GM23338 (cell line): Measurements from ENCODE around the gene FAM89B. TPM values are rescaled to one million over a fixed set of nuclear protein-coding genes. Genes with fewer than 3 reads are reported as not detected.
A peak's percentile ranks its signal among the peaks of the same experiment; 100 is the strongest.

Source experiments
- ATAC-seq: fragments of 200-7000 bp; cut with Tn5 transposase; 3 replicates; pipeline ENCODE4 v1.9.1; 2020
- DNase-seq: peaks from one replicate; pipeline ENCODE4 v3.0.0-alpha.2; 2015; ENCODE audit warnings: low spot score
- H2AFZ ChIP-seq: fragments of 200-600 bp; sonication (generic); 2 replicates; pipeline ENCODE4 v1.8.0; 2016; ENCODE audit warnings: antibody characterized with exemption, mild to moderate bottlenecking, moderate library complexity
- H3F3A ChIP-seq: fragments of 200-600 bp; sonication (generic); replicated peaks from 2 replicates; pipeline ENCODE4 v1.8.0; 2017; ENCODE audit warnings: antibody characterized with exemption, mixed run types, low read depth
- H3K27ac ChIP-seq: fragments of 200-600 bp; sonication (generic); 2 replicates; pipeline ENCODE4 v1.6.1; 2016; ENCODE audit warnings: low read depth
- H3K27me3 ChIP-seq: fragments of 200-600 bp; sonication (generic); 2 replicates; pipeline ENCODE4 v1.8.0; 2016; ENCODE audit warnings: mild to moderate bottlenecking, mixed run types, moderate library complexity; ENCODE audit not compliant: insufficient read depth
- H3K36me3 ChIP-seq: fragments of 200-600 bp; sonication (generic); 2 replicates; pipeline ENCODE4 v1.8.0; 2016; ENCODE audit warnings: mild to moderate bottlenecking; ENCODE audit not compliant: insufficient read depth
- H3K4me1 ChIP-seq: fragments of 200-600 bp; sonication (generic); 2 replicates; pipeline ENCODE4 v1.8.0; 2016; ENCODE audit warnings: mild to moderate bottlenecking, moderate library complexity; ENCODE audit not compliant: insufficient read depth
- H3K4me2 ChIP-seq: fragments of 200-600 bp; sonication (generic); 2 replicates; pipeline ENCODE4 v1.7.1; 2017; ENCODE audit warnings: mixed run types
- H3K4me3 ChIP-seq: fragments of 200-600 bp; sonication (generic); 2 replicates; pipeline ENCODE4 v1.6.1; 2016; ENCODE audit warnings: mixed run types
- H3K79me2 ChIP-seq: fragments of 200-600 bp; sonication (generic); replicated peaks from 2 replicates; pipeline ENCODE4 v1.8.0; 2017; ENCODE audit warnings: mild to moderate bottlenecking; ENCODE audit not compliant: insufficient read depth
- H3K9me2 ChIP-seq: fragments of 200-600 bp; sonication (generic); 2 replicates; pipeline ENCODE4 v1.8.0; 2017; ENCODE audit not compliant: insufficient read depth
- H4K20me1 ChIP-seq: fragments of 200-600 bp; sonication (generic); replicated peaks from 2 replicates; pipeline ENCODE4 v1.8.0; 2017; ENCODE audit warnings: mild to moderate bottlenecking; ENCODE audit not compliant: insufficient read depth
- H3K27ac Mint-ChIP-seq: 2 replicates; pipeline ENCODE4 v1.8.0; 2020; ENCODE audit warnings: inconsistent platforms, mild to moderate bottlenecking, moderate library complexity, mixed read lengths
- H3K27me3 Mint-ChIP-seq: 3 replicates; pipeline ENCODE4 v1.8.0; 2022; ENCODE audit warnings: low read depth, mild to moderate bottlenecking, moderate library complexity, mixed read lengths, inconsistent platforms; ENCODE audit not compliant: insufficient read depth, poor library complexity
- H3K36me3 Mint-ChIP-seq: 3 replicates; pipeline ENCODE4 v1.8.0; 2021; ENCODE audit warnings: low read depth, mild to moderate bottlenecking, inconsistent platforms, moderate library complexity, mixed read lengths
- H3K4me1 Mint-ChIP-seq: 3 replicates; pipeline ENCODE4 v1.8.0; 2020; ENCODE audit warnings: mild to moderate bottlenecking, inconsistent platforms, mixed read lengths
- H3K4me3 Mint-ChIP-seq: 3 replicates; pipeline ENCODE4 v1.8.0; 2021; ENCODE audit warnings: moderate library complexity, mild to moderate bottlenecking, inconsistent platforms, mixed read lengths
- H3K9me3 Mint-ChIP-seq: 3 replicates; pipeline ENCODE4 v1.8.0; 2020; ENCODE audit warnings: moderate library complexity, mild to moderate bottlenecking, inconsistent platforms, mixed read lengths
- CREB1 ChIP-seq: fragments of 250-450 bp; sonication (Bioruptor Pico); IDR thresholded peaks from 2 replicates; pipeline ENCODE4 v1.5.0; 2020; ENCODE audit warnings: low read depth, mild to moderate bottlenecking, moderate library complexity
- EZH2phosphoT487 ChIP-seq: fragments of 200-600 bp; sonication (generic); IDR thresholded peaks from one replicate; pipeline ENCODE4 v1.8.1; 2018; ENCODE audit warnings: antibody characterized with exemption; ENCODE audit not compliant: unreplicated experiment
- POLR2AphosphoS5 ChIP-seq: IDR thresholded peaks from 2 replicates; pipeline ENCODE4 v1.6.1; 2016; ENCODE audit warnings: antibody characterized with exemption, low read depth
- ZNF331 ChIP-seq: fragments of 250-450 bp; sonication (Bioruptor Pico); IDR thresholded peaks from 2 replicates; pipeline ENCODE4 v1.5.0; 2020; ENCODE audit warnings: low read depth, mild to moderate bottlenecking, moderate library complexity
- ZNF462 ChIP-seq: fragments of 250-450 bp; sonication (Bioruptor Pico); IDR thresholded peaks from 2 replicates; pipeline ENCODE4 v1.5.0; 2020; ENCODE audit warnings: mild to moderate bottlenecking, moderate library complexity
- polyA plus RNA-seq: library from polyadenylated mRNA; unstranded; fragments of >200 nt; fragmentation: Nextera tagmentation; extraction: Ambion mirVana; gene quantifications from 2 replicates; pipeline ENCODE4 v1.2.1, GENCODE V29; 2016
- total RNA-seq: library from RNA; depleted of rRNA; stranded (reverse); fragments of >200 nt; shearing (Covaris generic); gene quantifications from 2 replicates; pipeline ENCODE4 v1.2.3, GENCODE V29; 2014
- TF ChIP-seq, protein P1 (sequence below), 2 experiments: fragments of 200-600 bp in 1 of 2; sonication (generic) in 1 of 2; conservative IDR thresholded peaks; 2 replicates each; pipeline versions ENCODE4 v1.5.1 to v1.6.1; 2016 to 2017; ENCODE audit warnings: antibody characterized with exemption in 2 of 2, low read depth in 2 of 2, mild to moderate bottlenecking in 2 of 2, moderate library complexity in 1 of 2
- TF ChIP-seq, protein P2 (sequence below): IDR thresholded peaks from one replicate; pipeline ENCODE4 v1.6.1; 2018; ENCODE audit warnings: antibody characterized with exemption; ENCODE audit not compliant: unreplicated experiment

The FAM89B gene
- total and polyA plus RNA-seq, 2 experiments from 2014 or later, result 13.0 to 18.2 TPM

DNA sequence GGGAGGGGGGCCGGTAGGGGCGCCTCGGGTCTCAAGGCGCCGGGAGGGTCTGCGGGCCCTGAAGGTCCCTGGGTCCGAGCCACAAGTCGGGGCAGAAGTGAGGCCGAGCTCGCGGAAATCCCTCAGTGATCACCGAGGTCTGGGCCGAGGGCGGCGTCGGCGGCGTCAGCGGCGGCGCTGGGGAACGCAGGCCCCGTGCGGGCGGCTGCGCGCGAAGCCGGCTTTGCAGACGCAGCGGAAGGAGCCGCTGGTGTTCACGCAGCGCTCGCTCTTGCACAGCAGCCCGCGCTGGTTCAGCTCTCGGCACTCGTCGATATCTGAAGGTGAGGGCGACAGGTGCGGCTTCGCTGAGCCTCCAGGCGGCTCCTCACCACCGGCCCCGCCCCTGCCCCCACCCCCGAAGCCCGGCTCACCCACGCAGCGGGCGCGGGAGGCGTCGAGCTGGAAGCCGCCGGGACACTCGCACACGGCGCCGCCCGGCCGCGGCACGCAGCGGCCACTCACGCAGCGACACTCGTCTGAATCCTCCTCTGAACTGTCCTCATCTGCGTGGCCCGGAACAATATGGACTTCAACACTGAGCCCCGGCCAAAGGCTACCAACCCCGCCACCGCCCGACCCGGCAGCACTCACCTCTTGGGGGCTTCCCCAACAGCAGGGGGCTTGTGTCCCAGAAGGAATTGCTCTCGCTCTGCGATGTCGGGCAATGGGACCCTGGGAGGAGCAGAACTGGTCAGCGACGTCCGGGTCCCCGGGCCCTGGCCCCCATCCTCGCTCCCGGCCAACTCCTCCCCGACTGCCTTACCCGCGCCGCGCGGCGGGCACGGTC, 33.2 kb upstream of the FAM89B start:
- TF ChIP-seq, protein P1, sequence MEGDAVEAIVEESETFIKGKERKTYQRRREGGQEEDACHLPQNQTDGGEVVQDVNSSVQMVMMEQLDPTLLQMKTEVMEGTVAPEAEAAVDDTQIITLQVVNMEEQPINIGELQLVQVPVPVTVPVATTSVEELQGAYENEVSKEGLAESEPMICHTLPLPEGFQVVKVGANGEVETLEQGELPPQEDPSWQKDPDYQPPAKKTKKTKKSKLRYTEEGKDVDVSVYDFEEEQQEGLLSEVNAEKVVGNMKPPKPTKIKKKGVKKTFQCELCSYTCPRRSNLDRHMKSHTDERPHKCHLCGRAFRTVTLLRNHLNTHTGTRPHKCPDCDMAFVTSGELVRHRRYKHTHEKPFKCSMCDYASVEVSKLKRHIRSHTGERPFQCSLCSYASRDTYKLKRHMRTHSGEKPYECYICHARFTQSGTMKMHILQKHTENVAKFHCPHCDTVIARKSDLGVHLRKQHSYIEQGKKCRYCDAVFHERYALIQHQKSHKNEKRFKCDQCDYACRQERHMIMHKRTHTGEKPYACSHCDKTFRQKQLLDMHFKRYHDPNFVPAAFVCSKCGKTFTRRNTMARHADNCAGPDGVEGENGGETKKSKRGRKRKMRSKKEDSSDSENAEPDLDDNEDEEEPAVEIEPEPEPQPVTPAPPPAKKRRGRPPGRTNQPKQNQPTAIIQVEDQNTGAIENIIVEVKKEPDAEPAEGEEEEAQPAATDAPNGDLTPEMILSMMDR (conservative IDR thresholded peaks at IDR 0.05; ENCODE audit: low read depth in 2 of 2), result no peak
- peak; percentile 40; the same call in 1 of the 2 replicates for TF ChIP-seq CREB1 (CRISPR knock-in tag)
- TF ChIP-seq EZH2phosphoT487, result no peak
- Mint-ChIP-seq H3K4me1 (0 out of 3 replicates have a peak, but pooled peaks cover 2% of the 10 kb centered on the region), H3K27me3 (peaks cover 21% of the 10 kb centered on the region), H3K36me3 (peaks cover 4% of the 10 kb centered on the region; the same call in 2 of the 3 replicates), H3K9me3 (no peaks in the 10 kb centered on the region), H3K4me3 (peak overlapping the region; percentile 75), H3K27ac (no peak overlapping the region)
- H3F3A ChIP-seq, result peaks cover 29% of the 10 kb centered on the region; the same call in 1 of the 2 replicates
- no peak overlapping the region for H3K27ac ChIP-seq
- H3K9me2 ChIP-seq, result no peaks in the 10 kb centered on the region
- peak overlapping the region; percentile 87 for H3K4me2 ChIP-seq
- H2AFZ ChIP-seq, result 0 out of 2 replicates have a peak overlapping the region, but pooled peaks have one; percentile 56
- no peaks in the 10 kb centered on the region for H3K36me3 ChIP-seq
- peak; percentile 78 for DNase-seq
- peaks cover 5% of the 10 kb centered on the region; the same call in 1 of the 2 replicates for H3K4me1 ChIP-seq
- peak; percentile 30 for ATAC-seq
- H3K4me3 ChIP-seq, result peak overlapping the region; percentile 73
- no peaks in the 10 kb centered on the region for H3K79me2 ChIP-seq
- H4K20me1 ChIP-seq, result no peaks in the 10 kb centered on the region; the same call in 1 of the 2 replicates
- H3K27me3 ChIP-seq, result peaks cover 31% of the 10 kb centered on the region

- Mint-ChIP-seq H3K4me3 (peak overlapping the region; percentile 77), H3K4me1 (peaks cover 2% of the 10 kb centered on the region; the same call in 1 of the 3 replicates), H3K27me3 (peaks cover 28% of the 10 kb centered on the region), H3K9me3 (no peaks in the 10 kb centered on the region), H3K27ac (no peak overlapping the region), H3K36me3 (no peaks in the 10 kb centered on the region; the same call in 1 of the 3 replicates)
- Histone ChIP-seq H3K9me2 (no peaks in the 10 kb centered on the region), H3F3A (peaks cover 29% of the 10 kb centered on the region; the same call in 1 of the 2 replicates), H3K79me2 (no peaks in the 10 kb centered on the region), H3K4me1 (peaks cover 5% of the 10 kb centered on the region; the same call in 1 of the 2 replicates), H3K27me3 (peaks cover 38% of the 10 kb centered on the region), H3K4me3 (peak overlapping the region; percentile 73), H3K4me2 (peak overlapping the region; percentile 87), H3K36me3 (no peaks in the 10 kb centered on the region), H4K20me1 (no peaks in the 10 kb centered on the region), H2AFZ (0 out of 2 replicates have a peak overlapping the region, but pooled peaks have one; percentile 72), H3K27ac (no peak overlapping the region)
- ATAC-seq (peak; percentile 63), DNase-seq (peak; percentile 79)
- TF ChIP-seq POLR2AphosphoS5 (peak; percentile 69), ZNF331 (CRISPR knock-in tag) (no peak), EZH2phosphoT487 (no peak), ZNF462 (no peak)
- TF ChIP-seq, protein P2, sequence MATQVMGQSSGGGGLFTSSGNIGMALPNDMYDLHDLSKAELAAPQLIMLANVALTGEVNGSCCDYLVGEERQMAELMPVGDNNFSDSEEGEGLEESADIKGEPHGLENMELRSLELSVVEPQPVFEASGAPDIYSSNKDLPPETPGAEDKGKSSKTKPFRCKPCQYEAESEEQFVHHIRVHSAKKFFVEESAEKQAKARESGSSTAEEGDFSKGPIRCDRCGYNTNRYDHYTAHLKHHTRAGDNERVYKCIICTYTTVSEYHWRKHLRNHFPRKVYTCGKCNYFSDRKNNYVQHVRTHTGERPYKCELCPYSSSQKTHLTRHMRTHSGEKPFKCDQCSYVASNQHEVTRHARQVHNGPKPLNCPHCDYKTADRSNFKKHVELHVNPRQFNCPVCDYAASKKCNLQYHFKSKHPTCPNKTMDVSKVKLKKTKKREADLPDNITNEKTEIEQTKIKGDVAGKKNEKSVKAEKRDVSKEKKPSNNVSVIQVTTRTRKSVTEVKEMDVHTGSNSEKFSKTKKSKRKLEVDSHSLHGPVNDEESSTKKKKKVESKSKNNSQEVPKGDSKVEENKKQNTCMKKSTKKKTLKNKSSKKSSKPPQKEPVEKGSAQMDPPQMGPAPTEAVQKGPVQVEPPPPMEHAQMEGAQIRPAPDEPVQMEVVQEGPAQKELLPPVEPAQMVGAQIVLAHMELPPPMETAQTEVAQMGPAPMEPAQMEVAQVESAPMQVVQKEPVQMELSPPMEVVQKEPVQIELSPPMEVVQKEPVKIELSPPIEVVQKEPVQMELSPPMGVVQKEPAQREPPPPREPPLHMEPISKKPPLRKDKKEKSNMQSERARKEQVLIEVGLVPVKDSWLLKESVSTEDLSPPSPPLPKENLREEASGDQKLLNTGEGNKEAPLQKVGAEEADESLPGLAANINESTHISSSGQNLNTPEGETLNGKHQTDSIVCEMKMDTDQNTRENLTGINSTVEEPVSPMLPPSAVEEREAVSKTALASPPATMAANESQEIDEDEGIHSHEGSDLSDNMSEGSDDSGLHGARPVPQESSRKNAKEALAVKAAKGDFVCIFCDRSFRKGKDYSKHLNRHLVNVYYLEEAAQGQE, result no peak
Measured at GRCh38 chr11:65539744-65540289, 32.5 kb upstream of the FAM89B start.
